ENCODE measurements around the gene SPTBN2.

- no peak for TF ChIP-seq POLR2AphosphoS5 (IDR thresholded peaks at IDR 0.05; ENCODE audit: low read depth, low read length)
- no peak for TF ChIP-seq POLR2A (IDR thresholded peaks at IDR 0.05; ENCODE audit: low read depth, low read length)
- TF ChIP-seq TAF1 (IDR thresholded peaks at IDR 0.05; ENCODE audit: low read depth, low read length) = no peak
These were observed 23.1 kb upstream of the SPTBN2 start for GRCh38 chr11:66752148-66752547.
